Skeletal muscle cell (primary cell): Measurements from ENCODE around the gene CRYBG2.
"Not testable (repeated sequence)": the region's sequence is repeated elsewhere in the genome, so short reads cannot be mapped to it uniquely, and the experiment has no call there.

Experiments used
- DNase-seq: peaks from one replicate; pipeline ENCODE4 v3.0.0-alpha.2; 2010; ENCODE audit warnings: low read depth
- H3K4me3 ChIP-seq: 2 replicates; pipeline ENCODE4 v1.5.1; 2011; ENCODE audit warnings: low read depth, mild to moderate bottlenecking, control low read depth, low read length, moderate library complexity

The CRYBG2 gene

DNA sequence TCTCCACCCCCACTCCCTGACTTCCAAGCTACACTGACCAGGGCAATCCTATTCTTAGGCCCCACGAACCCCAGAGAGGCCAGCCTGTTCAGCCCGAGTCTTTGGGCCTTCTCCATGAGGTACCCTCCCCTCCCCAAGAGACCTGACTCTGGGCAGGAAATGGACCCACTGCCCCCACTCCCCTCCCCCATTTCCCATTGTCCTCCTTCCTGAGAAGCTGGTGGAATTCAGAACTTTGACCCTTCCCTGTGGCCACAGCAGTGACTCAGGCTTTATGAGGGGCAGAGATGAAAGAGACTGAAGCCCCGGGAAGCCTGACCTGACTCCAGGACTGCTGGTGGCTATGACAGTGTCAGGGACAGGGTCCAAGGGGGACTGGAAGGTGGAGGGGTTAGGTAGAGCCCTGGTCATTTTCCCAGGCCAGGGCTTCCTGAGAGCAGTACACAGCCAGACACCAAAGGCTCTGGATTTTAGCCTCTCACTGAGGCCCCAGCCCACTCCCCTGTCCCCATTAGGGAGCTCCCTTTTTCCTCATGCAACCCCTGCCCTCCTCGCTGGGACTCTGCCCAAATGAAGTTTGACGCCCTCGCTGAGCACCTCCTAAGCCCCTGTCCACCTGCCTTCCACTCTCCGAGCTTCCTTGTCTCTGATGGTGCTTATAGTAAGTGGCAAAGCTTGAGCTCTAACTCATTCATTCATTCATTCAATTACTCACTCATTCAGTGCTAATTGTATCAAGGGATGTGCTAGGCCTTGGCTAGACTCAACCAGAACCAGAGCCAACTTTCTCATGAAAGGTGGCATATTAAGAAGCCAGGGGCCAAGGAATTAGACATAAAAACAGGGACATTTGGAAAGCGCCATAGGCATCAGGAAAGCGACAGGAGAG lies 3.0 kb downstream of the CRYBG2 start:
- no peak for DNase-seq
- H3K4me3 ChIP-seq = no peak overlapping the region

DNA sequence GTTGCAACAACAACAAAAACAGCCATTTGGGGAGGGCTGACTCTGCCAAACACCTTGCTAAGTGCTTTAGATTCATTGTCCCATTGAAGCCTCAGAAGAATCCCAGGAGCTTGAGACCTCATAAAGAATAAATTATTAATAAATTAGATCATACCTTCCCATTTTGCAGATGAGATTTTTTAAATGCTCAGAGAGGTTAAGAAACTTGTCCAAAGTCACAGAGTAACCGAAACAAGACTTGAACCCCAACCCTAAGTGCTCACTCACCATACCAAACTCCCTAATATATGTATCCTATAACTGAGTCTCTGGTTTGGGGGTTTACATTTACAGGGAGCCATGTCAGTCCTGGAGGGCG lies 3.6 kb downstream of the CRYBG2 start:
- no peak overlapping the region for H3K4me3 ChIP-seq
- no peak for DNase-seq

GRCh38 chr1:26349877-26350244 lies 4.1 kb downstream of the CRYBG2 start:
- no peak for DNase-seq
- H3K4me3 ChIP-seq = no peak overlapping the region

- DNase-seq = no peak
- no peak overlapping the region for H3K4me3 ChIP-seq
These were observed 4.6 kb downstream of the CRYBG2 start for GRCh38 chr1:26349188-26349876.

- no peak for DNase-seq
- no peak overlapping the region for H3K4me3 ChIP-seq
These were observed 7.5 kb downstream of the CRYBG2 start for GRCh38 chr1:26346274-26347033.

GRCh38 chr1:26345718-26346117 lies 8.2 kb downstream of the CRYBG2 start:
- no peak for DNase-seq

DNA sequence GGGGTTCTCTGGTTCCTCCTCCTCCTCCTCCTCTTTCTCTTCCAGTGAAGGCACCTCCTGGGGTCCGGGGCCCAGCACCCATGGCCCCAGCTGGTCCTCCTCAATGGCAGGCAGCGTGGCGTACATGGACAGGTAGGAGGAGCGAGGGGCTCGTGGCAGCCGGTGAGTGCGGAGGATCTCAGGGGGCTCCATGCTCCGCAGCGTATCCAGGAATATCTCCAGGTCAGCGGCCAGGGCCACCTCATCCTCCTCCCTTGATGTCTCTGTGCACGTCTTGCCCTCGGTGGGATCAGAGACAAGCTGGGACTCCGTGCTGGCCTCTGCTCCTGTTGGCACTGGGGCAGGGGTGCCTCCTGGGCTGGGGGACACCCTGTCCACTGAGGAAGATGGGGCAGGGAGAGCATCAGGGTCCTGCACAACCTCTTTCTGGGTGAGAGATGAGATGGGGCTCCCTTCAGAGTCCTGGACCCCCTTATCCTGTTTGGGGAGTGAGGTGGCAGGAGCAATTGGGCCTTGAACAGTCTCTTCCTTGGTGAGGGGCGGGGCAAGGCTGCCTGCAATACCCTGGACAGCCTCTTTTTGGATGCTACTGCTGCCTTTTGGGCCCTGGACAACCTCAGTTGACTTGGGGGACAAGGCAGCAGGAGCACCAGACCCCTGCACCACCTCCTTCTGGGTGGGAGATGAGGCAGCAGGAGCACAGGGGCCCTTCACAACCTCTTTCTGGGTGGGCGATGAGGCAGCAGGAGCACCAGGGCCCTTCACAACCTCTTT lies 9.6 kb downstream of the CRYBG2 start:
- DNase-seq = no peak

More at GRCh38 chr1:26345718-26346117, 8.2 kb downstream of the CRYBG2 start:
- no peak overlapping the region for H3K4me3 ChIP-seq

DNA sequence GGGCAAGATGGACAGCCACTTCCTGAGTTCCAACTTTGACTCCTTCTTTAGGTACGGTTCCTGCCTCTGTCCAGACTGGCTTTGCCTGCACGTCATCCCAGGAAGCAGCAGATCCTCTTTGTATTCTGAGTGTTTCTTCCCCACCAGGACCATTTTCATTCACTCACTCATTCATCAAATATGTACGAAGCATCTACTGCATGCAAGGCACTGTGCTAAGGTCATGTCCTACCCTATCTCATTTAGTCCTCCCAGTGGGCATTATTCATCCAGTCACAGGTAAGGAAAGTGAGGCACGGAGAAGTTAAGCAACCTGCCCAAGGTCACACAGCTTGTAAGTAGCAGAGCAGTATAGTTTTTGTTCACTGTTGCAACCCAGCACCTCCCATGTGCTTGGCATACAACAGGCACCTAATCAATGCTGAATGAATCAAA lies 13.9 kb downstream of the CRYBG2 start:
- no peak overlapping the region for H3K4me3 ChIP-seq
- no peak for DNase-seq

More for the DNA sequence above, 9.6 kb downstream of the CRYBG2 start:
- H3K4me3 ChIP-seq = no peak overlapping the region

DNA sequence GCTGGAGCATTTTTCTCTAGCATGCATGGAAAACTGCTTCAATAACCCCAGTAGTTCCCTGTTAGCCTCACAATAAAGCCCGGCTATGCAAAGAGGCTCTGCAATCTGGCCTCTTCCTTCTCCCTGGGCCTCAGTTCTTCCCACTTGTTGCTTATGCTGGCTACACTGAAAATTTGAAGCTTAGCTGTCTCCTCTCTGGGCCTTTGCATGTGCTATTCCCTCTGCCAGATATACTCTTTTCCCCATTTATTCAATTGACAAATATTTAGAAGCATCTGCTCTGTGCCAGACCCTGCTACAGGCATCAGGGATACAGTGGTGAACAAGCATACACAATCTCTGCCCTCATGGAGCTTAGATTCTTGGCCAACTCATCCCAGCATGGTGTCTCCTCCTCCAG lies 15.3 kb downstream of the CRYBG2 start:
- no peak for DNase-seq
- H3K4me3 ChIP-seq = no peak overlapping the region

GRCh38 chr1:26337625-26338024 lies 16.3 kb downstream of the CRYBG2 start:
- DNase-seq = no peak
- H3K4me3 ChIP-seq = no peak overlapping the region

- no peak overlapping the region for H3K4me3 ChIP-seq
- DNase-seq = no peak
These were observed 16.8 kb downstream of the CRYBG2 start for GRCh38 chr1:26337206-26337535.

- peak overlapping the region; percentile 53 for H3K4me3 ChIP-seq
- no peak for DNase-seq
These were observed 17.3 kb downstream of the CRYBG2 start for GRCh38 chr1:26336477-26337205.

- H3K4me3 ChIP-seq = peak overlapping the region; percentile 53
- DNase-seq = no peak
These were observed 18.0 kb downstream of the CRYBG2 start for GRCh38 chr1:26335774-26336476.

DNA sequence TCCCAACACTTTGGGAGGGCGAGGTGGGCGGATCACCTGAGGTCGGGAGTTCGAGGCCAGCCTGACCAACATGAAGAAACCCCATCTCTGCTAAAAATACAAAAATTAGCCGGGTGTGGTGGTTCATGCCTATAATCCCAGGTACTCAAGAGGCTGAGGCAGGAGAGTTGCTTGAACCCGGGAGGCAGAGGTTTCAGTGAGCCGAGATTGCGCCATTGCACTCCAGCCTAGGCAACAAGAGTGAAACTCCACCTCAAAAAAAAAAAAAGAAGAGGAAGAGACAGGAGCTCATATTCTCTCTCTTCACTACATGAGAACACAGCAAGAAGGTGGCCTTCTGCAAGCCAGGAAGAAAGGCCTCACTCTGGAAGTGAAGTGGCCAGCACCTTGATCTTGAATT lies 20.6 kb downstream of the CRYBG2 start:
- not testable (repeated sequence) for H3K4me3 ChIP-seq, DNase-seq

DNA sequence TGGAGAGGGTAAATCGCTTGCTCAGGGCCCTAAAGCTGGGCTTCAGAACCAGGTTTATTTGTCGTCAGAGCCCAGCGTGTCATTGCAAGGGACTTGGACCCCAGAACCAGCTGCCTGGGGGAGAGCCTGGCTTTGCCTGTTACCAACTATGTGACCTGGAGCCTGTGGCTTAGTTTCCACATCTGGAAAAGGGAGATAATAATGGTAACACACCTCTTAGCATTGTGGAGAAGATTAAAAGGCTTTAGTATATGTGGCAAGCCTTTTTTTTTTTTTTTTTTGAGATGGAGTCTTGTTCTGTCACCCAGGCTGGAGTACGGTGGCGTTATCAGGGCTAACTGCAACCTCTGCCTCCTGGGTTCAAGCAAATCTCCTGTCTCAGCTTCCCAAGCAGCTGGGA lies 23.7 kb downstream of the CRYBG2 start:
- no peak overlapping the region for H3K4me3 ChIP-seq
- DNase-seq = no peak

DNA sequence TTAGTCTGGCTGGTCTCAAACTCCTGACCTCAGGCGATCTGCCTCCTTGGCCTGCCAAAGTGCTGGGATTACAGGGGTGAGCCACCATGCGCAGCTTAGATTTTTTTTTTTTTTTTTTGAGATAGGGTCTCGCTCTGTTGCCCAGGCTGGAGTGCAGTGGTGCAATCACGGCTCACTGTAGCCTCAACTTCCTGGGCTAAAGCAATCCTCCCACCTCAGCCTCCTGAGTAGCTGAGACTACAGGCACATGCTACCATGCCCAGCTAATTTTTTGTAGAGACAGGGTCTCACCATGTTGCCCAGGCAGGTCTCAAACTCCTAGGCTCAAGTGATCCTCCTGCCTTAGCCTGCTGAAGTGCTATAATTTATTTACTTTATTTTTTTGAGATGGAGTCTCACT lies 24.6 kb downstream of the CRYBG2 start:
- not testable (repeated sequence) for H3K4me3 ChIP-seq, DNase-seq

GRCh38 chr1:26328597-26328996 lies 25.3 kb downstream of the CRYBG2 start:
- no peak overlapping the region for H3K4me3 ChIP-seq
- DNase-seq = no peak

DNA sequence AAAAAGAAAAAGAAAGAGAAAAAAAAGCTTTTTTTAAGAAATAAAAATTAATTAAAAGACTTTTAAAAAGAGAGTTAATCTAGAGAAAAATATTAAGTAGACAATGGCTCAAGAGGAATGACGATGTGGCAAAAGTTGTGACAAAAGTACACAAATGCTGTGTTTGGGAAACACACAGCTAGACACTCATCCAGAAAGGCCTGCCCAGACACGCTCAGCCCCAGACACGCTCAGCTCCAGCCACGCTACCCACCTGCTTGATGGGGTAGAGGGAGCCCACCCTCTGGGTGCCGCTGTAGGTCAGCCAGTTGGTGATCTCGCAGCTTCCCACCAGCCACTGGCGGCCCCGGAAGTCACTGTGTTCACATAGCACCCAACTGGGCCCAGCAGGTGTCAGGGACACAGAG lies 26.0 kb downstream of the CRYBG2 start:
- no peak for DNase-seq
- H3K4me3 ChIP-seq = no peak overlapping the region
